HepG2 (cell line): ENCODE data around the gene TRMT1. TPM values are rescaled to one million over a fixed set of nuclear protein-coding genes. Genes with fewer than 3 reads are reported as not detected.

Experiments
- CENPBD1 ChIP-seq: sonication (generic); formaldehyde crosslinking; IDR thresholded peaks from 2 replicates; pipeline ENCODE4 v1.8.0; 2022; ENCODE audit warnings: missing genetic modification reagents, low read depth, mild to moderate bottlenecking, borderline replicate concordance
- EEA1 ChIP-seq: sonication (generic); formaldehyde crosslinking; IDR thresholded peaks from 2 replicates; pipeline ENCODE4 v1.5.1; 2020; ENCODE audit warnings: mild to moderate bottlenecking, missing genetic modification reagents, borderline replicate concordance
- HNRNPUL1 ChIP-seq: fragments of 200-400 bp; formaldehyde crosslinking; IDR thresholded peaks from 2 replicates; pipeline ENCODE4 v1.6.1; 2017; ENCODE audit warnings: low read depth, mild to moderate bottlenecking, low read length, moderate library complexity
- NFKB2 ChIP-seq: sonication (generic); formaldehyde crosslinking; IDR thresholded peaks from 2 replicates; pipeline ENCODE4 v1.4.0; 2020; ENCODE audit warnings: missing genetic modification reagents, borderline replicate concordance
- NR2F2 ChIP-seq: IDR thresholded peaks from 2 replicates; pipeline ENCODE4 v1.6.1; 2012; ENCODE audit warnings: low read depth, inconsistent platforms, borderline replicate concordance
- PATZ1 ChIP-seq: sonication (generic); formaldehyde crosslinking; IDR thresholded peaks from 2 replicates; pipeline ENCODE4 v1.4.0; 2020; ENCODE audit warnings: missing genetic modification reagents
- RAD21 ChIP-seq: fragments of 450-650 bp; formaldehyde crosslinking; IDR thresholded peaks from 2 replicates; pipeline ENCODE4 v1.5.0; 2020; ENCODE audit warnings: mild to moderate bottlenecking
- REL ChIP-seq: sonication (generic); formaldehyde crosslinking; conservative IDR thresholded peaks from 2 replicates; pipeline ENCODE4 v1.8.0; 2022; ENCODE audit warnings: mild to moderate bottlenecking, missing genetic modification reagents, moderate library complexity
- TEAD3 ChIP-seq: optimal IDR thresholded peaks from 2 replicates; pipeline ENCODE3; 2016; ENCODE audit warnings: borderline replicate concordance
- ZBTB37 ChIP-seq: sonication (generic); formaldehyde crosslinking; IDR thresholded peaks from 2 replicates; pipeline ENCODE4 v1.4.0; 2020; ENCODE audit warnings: mild to moderate bottlenecking, missing genetic modification reagents
- ZFP37 ChIP-seq: sonication (generic); formaldehyde crosslinking; IDR thresholded peaks from 2 replicates; pipeline ENCODE4 v1.4.0; 2020; ENCODE audit warnings: missing genetic modification reagents, borderline replicate concordance
- ZNF24 ChIP-seq: fragments of 450-650 bp; IDR thresholded peaks from 2 replicates; pipeline ENCODE4 v1.6.1; 2017; ENCODE audit warnings: antibody characterized with exemption, mild to moderate bottlenecking
- ZNF251 ChIP-seq: sonication (generic); formaldehyde crosslinking; IDR thresholded peaks from 2 replicates; pipeline ENCODE4 v1.9.0; 2021; ENCODE audit warnings: mild to moderate bottlenecking, missing genetic modification reagents
- ZNF30 ChIP-seq: sonication (generic); formaldehyde crosslinking; IDR thresholded peaks from 2 replicates; pipeline ENCODE4 v1.5.0; 2020; ENCODE audit warnings: mild to moderate bottlenecking, missing genetic modification reagents
- ZNF33B ChIP-seq: sonication (generic); formaldehyde crosslinking; IDR thresholded peaks from 2 replicates; pipeline ENCODE4 v1.5.1; 2020; ENCODE audit warnings: mild to moderate bottlenecking, missing genetic modification reagents
- ZNF407 ChIP-seq: sonication (generic); formaldehyde crosslinking; IDR thresholded peaks from one replicate; pipeline ENCODE4 v1.5.1; 2020; ENCODE audit warnings: mild to moderate bottlenecking, missing genetic modification reagents; ENCODE audit errors: not compliant biosample characterization
- polyA plus RNA-seq, 8 experiments: library from polyadenylated mRNA; depleted of rRNA in 3 of 8; stranded (reverse) in 7 of 8; unstranded in 1 of 8; fragments of >200 nt; fragmentation: Illumina TruSeq in 4 of 8; extraction: Trizol in 4 of 8; gene quantifications; 2 replicates each; pipeline versions ENCODE4 v1.2.1 to v1.2.3, GENCODE V29; 2011 to 2016; ENCODE audit warnings: low read depth in 4 of 8, missing spikeins in 1 of 8, mixed read lengths in 1 of 8; ENCODE audit not compliant: insufficient read depth in 1 of 8
- total RNA-seq, 5 experiments: library from RNA; depleted of rRNA; stranded (reverse); fragments of >200 nt; fragmentation: Illumina TruSeq; extraction: Trizol; gene quantifications; 2 replicates each; pipeline ENCODE4 v1.2.3, GENCODE V29; 2016; ENCODE audit warnings: low read depth in 1 of 5

TRMT1 gene
- total and polyA plus RNA-seq, 2 of the 13 experiments (the other 11 are each of a cell fraction or from before 2014, with no cell fraction given), result 35.5 to 44.1 TPM

DNA sequence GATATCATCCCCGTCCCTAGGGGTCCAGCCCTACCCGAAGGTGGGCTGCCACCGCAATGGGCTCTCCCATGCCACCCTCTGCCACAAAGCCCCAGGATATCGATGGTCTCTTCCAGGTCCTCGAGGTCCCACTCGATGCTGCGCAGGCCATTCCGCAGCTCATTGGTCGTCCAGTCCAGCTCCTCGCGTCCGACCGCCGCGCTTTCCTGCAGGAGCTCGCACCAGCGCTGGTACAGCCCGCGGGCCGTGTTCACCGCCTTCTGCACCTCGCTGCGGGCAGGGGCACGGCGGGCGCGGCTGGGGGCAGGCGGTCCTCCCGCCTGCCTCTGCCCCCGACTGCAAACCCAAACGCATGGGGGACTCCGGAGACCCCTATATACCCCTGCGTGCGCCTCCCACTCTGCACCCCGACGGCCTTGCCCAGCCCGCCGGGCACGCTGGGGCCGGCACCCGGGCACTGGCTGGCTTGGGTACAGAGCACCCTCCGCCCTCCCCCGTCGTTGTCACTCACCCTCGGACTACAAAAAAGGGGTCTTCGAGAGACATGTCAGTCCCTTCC lies 33.2 kb upstream of the TRMT1 start (continued):
- TF ChIP-seq ZBTB37, result no peak
- peak; percentile 55; the same call in 1 of the 2 replicates for TF ChIP-seq NFKB2 (CRISPR knock-in tag)
- TF ChIP-seq ZNF407 (CRISPR knock-in tag), result peak; percentile 64
- TF ChIP-seq ZFP37 (CRISPR knock-in tag), result 0 out of 2 replicates have a peak, but pooled peaks have one; percentile 55
- no peak for TF ChIP-seq ZNF24
- TF ChIP-seq CENPBD1 (CRISPR knock-in tag), result no peak
- peak; percentile 34; the same call in 1 of the 2 replicates for TF ChIP-seq RAD21
- TF ChIP-seq TEAD3 (CRISPR knock-in tag), result peak; percentile 17
- no peak for TF ChIP-seq NR2F2
- no peak for TF ChIP-seq ZNF33B (CRISPR knock-in tag)
- TF ChIP-seq REL, result 0 out of 2 replicates have a peak, but pooled peaks have one; percentile 25
- no peak for TF ChIP-seq ZNF251 (CRISPR knock-in tag)
- TF ChIP-seq PATZ1, result peak; percentile 23; the same call in 1 of the 2 replicates
- TF ChIP-seq ZNF30, result 0 out of 2 replicates have a peak, but pooled peaks have one; percentile 42
- TF ChIP-seq HNRNPUL1, result no peak
- peak; percentile 59; the same call in 1 of the 2 replicates for TF ChIP-seq EEA1 (CRISPR knock-in tag)
